Measurements from ENCODE around the gene GPRC5A. TPM values are rescaled to one million over a fixed set of nuclear protein-coding genes. Genes with fewer than 3 reads are reported as not detected.

The GPRC5A gene
- total RNA-seq, 2 donors from 2014 or later = 0.15 to 1.0 TPM

DNA sequence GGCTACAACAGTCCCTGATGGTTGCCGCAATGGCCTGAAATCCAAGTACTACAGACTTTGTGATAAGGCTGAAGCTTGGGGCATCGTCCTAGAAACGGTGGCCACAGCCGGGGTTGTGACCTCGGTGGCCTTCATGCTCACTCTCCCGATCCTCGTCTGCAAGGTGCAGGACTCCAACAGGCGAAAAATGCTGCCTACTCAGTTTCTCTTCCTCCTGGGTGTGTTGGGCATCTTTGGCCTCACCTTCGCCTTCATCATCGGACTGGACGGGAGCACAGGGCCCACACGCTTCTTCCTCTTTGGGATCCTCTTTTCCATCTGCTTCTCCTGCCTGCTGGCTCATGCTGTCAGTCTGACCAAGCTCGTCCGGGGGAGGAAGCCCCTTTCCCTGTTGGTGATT is 16.9 kb downstream of the GPRC5A start:
- Mint-ChIP-seq H3K36me3 (ENCODE audit: low read depth) (no peaks in the 10 kb centered on the region), H3K4me3 (no peak overlapping the region), H3K27me3 (ENCODE audit: insufficient read depth) (no peaks in the 10 kb centered on the region), H3K4me1 (peaks cover 11% of the 10 kb centered on the region), H3K27ac (no peak overlapping the region), H3K9me3 (no peaks in the 10 kb centered on the region)
- TF ChIP-seq, protein P1, sequence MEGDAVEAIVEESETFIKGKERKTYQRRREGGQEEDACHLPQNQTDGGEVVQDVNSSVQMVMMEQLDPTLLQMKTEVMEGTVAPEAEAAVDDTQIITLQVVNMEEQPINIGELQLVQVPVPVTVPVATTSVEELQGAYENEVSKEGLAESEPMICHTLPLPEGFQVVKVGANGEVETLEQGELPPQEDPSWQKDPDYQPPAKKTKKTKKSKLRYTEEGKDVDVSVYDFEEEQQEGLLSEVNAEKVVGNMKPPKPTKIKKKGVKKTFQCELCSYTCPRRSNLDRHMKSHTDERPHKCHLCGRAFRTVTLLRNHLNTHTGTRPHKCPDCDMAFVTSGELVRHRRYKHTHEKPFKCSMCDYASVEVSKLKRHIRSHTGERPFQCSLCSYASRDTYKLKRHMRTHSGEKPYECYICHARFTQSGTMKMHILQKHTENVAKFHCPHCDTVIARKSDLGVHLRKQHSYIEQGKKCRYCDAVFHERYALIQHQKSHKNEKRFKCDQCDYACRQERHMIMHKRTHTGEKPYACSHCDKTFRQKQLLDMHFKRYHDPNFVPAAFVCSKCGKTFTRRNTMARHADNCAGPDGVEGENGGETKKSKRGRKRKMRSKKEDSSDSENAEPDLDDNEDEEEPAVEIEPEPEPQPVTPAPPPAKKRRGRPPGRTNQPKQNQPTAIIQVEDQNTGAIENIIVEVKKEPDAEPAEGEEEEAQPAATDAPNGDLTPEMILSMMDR (conservative IDR thresholded peaks at IDR 0.05) = no peak
- no peak for DNase-seq
- Histone ChIP-seq H3K4me3 (ENCODE audit: low read length) (no peak overlapping the region), H3K4me1 (ENCODE audit: control insufficient read depth, insufficient read depth, low read length) (peaks cover under 1% of the 10 kb centered on the region), H3K27me3 (ENCODE audit: control insufficient read depth, insufficient read depth, low read length, poor library complexity, severe bottlenecking) (no peaks in the 10 kb centered on the region), H3K9ac (ENCODE audit: extremely low read depth, low read length, poor library complexity, severe bottlenecking) (no peak overlapping the region), H3K36me3 (ENCODE audit: control insufficient read depth, insufficient read depth, low read length) (no peaks in the 10 kb centered on the region), H3K27ac (ENCODE audit: low read depth, low read length) (no peak overlapping the region), H3K9me3 (ENCODE audit: control insufficient read depth, low read length) (no peaks in the 10 kb centered on the region)
- WGBS, 2 experiments (ENCODE audit: insufficient coverage in 1 of 2, insufficient read length in 1 of 2) = 90 to 91% methylated on average over 14 of the region's 14 CpGs

DNA sequence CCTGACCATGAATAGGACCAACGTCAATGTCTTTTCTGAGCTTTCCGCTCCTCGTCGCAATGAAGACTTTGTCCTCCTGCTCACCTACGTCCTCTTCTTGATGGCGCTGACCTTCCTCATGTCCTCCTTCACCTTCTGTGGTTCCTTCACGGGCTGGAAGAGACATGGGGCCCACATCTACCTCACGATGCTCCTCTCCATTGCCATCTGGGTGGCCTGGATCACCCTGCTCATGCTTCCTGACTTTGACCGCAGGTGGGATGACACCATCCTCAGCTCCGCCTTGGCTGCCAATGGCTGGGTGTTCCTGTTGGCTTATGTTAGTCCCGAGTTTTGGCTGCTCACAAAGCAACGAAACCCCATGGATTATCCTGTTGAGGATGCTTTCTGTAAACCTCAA is 17.3 kb downstream of the GPRC5A start:
- H3K4me3 ChIP-seq (ENCODE audit: low read length) = no peak overlapping the region
- Mint-ChIP-seq H3K27ac (no peak overlapping the region), H3K4me1 (peaks cover 14% of the 10 kb centered on the region), H3K4me3 (no peak overlapping the region), H3K9me3 (no peaks in the 10 kb centered on the region), H3K36me3 (ENCODE audit: low read depth) (no peaks in the 10 kb centered on the region), H3K27me3 (ENCODE audit: insufficient read depth) (no peaks in the 10 kb centered on the region)
- H3K4me1 ChIP-seq (ENCODE audit: control insufficient read depth, insufficient read depth, low read length) = peaks cover 5% of the 10 kb centered on the region
- no peaks in the 10 kb centered on the region for H3K27me3 ChIP-seq (ENCODE audit: control insufficient read depth, insufficient read depth, low read length, poor library complexity, severe bottlenecking)
- no peaks in the 10 kb centered on the region for H3K36me3 ChIP-seq (ENCODE audit: control insufficient read depth, insufficient read depth, low read length)
- H3K27ac ChIP-seq (ENCODE audit: low read depth, low read length) = no peak overlapping the region
- no peak overlapping the region for H3K9ac ChIP-seq (ENCODE audit: extremely low read depth, low read length, poor library complexity, severe bottlenecking)
- H3K9me3 ChIP-seq (ENCODE audit: control insufficient read depth, low read length) = no peaks in the 10 kb centered on the region
- no peak for DNase-seq
- TF ChIP-seq, protein P1 (conservative IDR thresholded peaks at IDR 0.05) = no peak
- 96% methylated on average over 12 of the region's 12 CpGs for whole genome bisulfite sequencing, 2 experiments (ENCODE audit: insufficient coverage in 1 of 2, insufficient read length in 1 of 2)

DNA sequence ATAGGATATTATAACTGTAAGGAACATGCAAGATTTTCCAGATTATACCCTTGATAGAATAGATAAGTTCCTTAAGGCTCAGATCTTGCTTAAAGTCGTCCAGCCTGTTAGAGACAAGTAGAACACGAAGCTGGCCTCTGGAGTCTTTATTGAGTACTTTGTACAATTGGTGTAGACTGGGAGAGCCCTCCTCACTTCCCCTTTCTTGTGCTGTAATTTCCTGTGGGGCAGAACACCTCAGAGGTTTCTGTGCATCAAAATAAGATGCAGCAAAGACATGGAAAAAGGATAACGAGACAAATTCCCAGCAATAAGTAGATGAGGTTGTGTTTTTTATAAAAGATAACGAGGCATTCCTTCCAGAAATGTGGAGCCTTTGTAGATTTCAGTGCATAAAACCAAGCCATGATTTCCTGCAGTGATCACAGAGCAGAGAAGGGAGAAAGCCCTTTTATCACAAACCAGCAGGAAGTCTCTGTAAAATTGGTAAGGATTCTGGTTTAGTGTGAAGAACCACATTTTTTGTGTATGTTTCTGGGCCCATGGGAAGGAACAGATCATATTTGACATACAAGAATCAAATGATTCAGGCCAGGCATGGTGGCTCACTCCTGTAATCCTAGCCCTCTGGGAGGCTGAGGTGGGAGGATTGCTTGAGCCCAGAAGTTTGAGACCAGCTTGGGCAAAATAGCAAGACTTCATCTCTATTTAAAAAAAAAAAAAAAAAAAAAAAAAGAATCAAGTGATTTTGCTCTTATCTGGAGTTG is 18.0 kb downstream of the GPRC5A start:
- Mint-ChIP-seq H3K27ac (no peak overlapping the region), H3K36me3 (ENCODE audit: low read depth) (no peaks in the 10 kb centered on the region), H3K4me1 (peaks cover 12% of the 10 kb centered on the region), H3K4me3 (no peak overlapping the region), H3K9me3 (no peaks in the 10 kb centered on the region), H3K27me3 (ENCODE audit: insufficient read depth) (no peaks in the 10 kb centered on the region)
- Histone ChIP-seq H3K27me3 (ENCODE audit: control insufficient read depth, insufficient read depth, low read length, poor library complexity, severe bottlenecking) (no peaks in the 10 kb centered on the region), H3K36me3 (ENCODE audit: control insufficient read depth, insufficient read depth, low read length) (no peaks in the 10 kb centered on the region), H3K4me3 (ENCODE audit: low read length) (no peak overlapping the region), H3K27ac (ENCODE audit: low read depth, low read length) (no peak overlapping the region), H3K9me3 (ENCODE audit: control insufficient read depth, low read length) (no peaks in the 10 kb centered on the region), H3K9ac (ENCODE audit: extremely low read depth, low read length, poor library complexity, severe bottlenecking) (no peak overlapping the region), H3K4me1 (ENCODE audit: control insufficient read depth, insufficient read depth, low read length) (peaks cover 5% of the 10 kb centered on the region)
- WGBS, 2 experiments (ENCODE audit: insufficient coverage in 1 of 2, insufficient read length in 1 of 2) = 83 to 89% methylated on average over 2 to 4 of the region's 4 CpGs
- no peak for DNase-seq
- TF ChIP-seq, protein P1 (conservative IDR thresholded peaks at IDR 0.05) = no peak
